ENCODE results near the gene AP2M1. TPM values are rescaled to one million over a fixed set of nuclear protein-coding genes. Genes with fewer than 3 reads are reported as not detected.

The AP2M1 gene
- total and polyA plus RNA-seq, 10 of the 15 experiments (the other 5 are each of a cell fraction or from before 2014, with no cell fraction given): 65.6 to 356 (median 161) TPM

DNA sequence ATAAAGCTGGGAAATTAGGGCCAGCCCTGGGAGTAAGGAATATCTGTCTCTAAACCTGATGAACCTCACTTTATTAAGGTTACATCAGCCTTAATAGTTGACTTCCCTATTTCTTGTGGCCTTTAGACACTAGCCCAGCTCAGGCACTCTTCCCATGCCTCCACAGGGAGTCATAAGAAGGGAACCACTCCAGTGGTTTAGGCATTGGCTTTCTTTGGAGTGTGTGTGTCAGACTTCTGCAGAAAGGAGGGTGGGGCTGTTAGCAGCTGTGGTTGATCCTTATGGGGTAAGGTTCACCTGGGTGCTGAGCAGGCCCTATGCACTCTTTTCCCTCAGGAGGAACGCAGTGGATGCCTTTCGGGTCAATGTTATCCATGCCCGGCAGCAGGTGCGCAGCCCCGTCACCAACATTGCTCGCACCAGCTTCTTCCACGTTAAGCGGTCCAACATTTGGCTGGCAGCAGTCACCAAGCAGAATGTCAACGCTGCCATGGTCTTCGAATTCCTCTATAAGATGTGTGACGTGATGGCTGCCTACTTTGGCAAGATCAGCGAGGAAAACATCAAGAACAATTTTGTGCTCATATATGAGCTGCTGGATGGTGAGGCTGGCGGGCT lies 4.0 kb downstream of the AP2M1 start:
- peaks cover 9% of the 10 kb centered on the region for H3K4me1 ChIP-seq (ENCODE audit: control insufficient read depth, insufficient read depth, low read length)
- ChIA-PET RAD21 (ENCODE audit: unreplicated experiment) (no interaction called here), CTCF (no interaction called here), POLR2A (interaction anchor here (0.6 kb wide), 1 partner anchor 49 kb away, joined by 3 read pairs; no protein-coding TSS in a partner anchor), SMC1A (ENCODE audit: uncharacterized antibody, unreplicated experiment) (no interaction called here)
- H2AFZ ChIP-seq (ENCODE audit: control insufficient read depth, low read depth, low read length): no peak overlapping the region
- no peak for FAIRE-seq
- TF ChIP-seq MEF2A (IDR thresholded peaks at IDR 0.05; ENCODE audit: insufficient read depth, low read depth, low read length): no peak
- TF ChIP-seq, protein P1, sequence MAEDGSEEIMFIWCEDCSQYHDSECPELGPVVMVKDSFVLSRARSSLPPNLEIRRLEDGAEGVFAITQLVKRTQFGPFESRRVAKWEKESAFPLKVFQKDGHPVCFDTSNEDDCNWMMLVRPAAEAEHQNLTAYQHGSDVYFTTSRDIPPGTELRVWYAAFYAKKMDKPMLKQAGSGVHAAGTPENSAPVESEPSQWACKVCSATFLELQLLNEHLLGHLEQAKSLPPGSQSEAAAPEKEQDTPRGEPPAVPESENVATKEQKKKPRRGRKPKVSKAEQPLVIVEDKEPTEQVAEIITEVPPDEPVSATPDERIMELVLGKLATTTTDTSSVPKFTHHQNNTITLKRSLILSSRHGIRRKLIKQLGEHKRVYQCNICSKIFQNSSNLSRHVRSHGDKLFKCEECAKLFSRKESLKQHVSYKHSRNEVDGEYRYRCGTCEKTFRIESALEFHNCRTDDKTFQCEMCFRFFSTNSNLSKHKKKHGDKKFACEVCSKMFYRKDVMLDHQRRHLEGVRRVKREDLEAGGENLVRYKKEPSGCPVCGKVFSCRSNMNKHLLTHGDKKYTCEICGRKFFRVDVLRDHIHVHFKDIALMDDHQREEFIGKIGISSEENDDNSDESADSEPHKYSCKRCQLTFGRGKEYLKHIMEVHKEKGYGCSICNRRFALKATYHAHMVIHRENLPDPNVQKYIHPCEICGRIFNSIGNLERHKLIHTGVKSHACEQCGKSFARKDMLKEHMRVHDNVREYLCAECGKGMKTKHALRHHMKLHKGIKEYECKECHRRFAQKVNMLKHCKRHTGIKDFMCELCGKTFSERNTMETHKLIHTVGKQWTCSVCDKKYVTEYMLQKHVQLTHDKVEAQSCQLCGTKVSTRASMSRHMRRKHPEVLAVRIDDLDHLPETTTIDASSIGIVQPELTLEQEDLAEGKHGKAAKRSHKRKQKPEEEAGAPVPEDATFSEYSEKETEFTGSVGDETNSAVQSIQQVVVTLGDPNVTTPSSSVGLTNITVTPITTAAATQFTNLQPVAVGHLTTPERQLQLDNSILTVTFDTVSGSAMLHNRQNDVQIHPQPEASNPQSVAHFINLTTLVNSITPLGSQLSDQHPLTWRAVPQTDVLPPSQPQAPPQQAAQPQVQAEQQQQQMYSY (CRISPR knock-in tag; IDR thresholded peaks at IDR 0.05): no peak
- no peak for TF ChIP-seq PAX8 (IDR thresholded peaks at IDR 0.05)
- TF ChIP-seq ZNF274 (IDR thresholded peaks at IDR 0.05; ENCODE audit: insufficient read depth, insufficient read length): no peak
- TF ChIP-seq RAD21 (IDR thresholded peaks at IDR 0.05; ENCODE audit: insufficient read depth, low read depth, low read length): no peak
- TF ChIP-seq SREBF2 (IDR thresholded peaks at IDR 0.05; ENCODE audit: low read length): no peak
- no peak for TF ChIP-seq NRF1 (conservative IDR thresholded peaks at IDR 0.05; ENCODE audit: low read depth, low read length)
- TF ChIP-seq CHD2 (IDR thresholded peaks at IDR 0.05; ENCODE audit: borderline replicate concordance, low read depth, low read length): no peak
- TF ChIP-seq CHD4 (IDR thresholded peaks at IDR 0.05): no peak
- TF ChIP-seq WRNIP1 (IDR thresholded peaks at IDR 0.05; ENCODE audit: borderline replicate concordance, low read depth, low read length): no peak
- no peak for TF ChIP-seq IKZF2 (IDR thresholded peaks at IDR 0.05)
- TF ChIP-seq NFYB (IDR thresholded peaks at IDR 0.05; ENCODE audit: insufficient read depth, low read depth, low read length): no peak
- DNase-seq (ENCODE audit: low read depth, low spot score): no peak
- no peaks in the 10 kb centered on the region for H3K27me3 ChIP-seq (replicated peaks in 1 of 2; ENCODE audit: control insufficient read depth in 2 of 2, insufficient read depth in 2 of 2, low read length in 1 of 2)
- 99% methylated on average over 13 of the region's 13 CpGs for WGBS (ENCODE audit: insufficient coverage, insufficient replicate concordance, low lambda C conversion rate, missing lambda C conversion rate)
- H3K36me3 ChIP-seq (ENCODE audit: control insufficient read depth in 2 of 2, insufficient read depth in 2 of 2, low read length in 1 of 2): peaks cover 19 to 38% of the 10 kb centered on the region in 2 experiments
- H3K4me3 ChIP-seq: no peak overlapping the region
- BruUV-seq (replicated peaks): no TSS peak
- in situ Hi-C loops (cut with MboI) (no loop called here), intact Hi-C loops (cut with micrococcal nuclease; ENCODE audit: unreplicated experiment) (no loop called here)
- no peak overlapping the region for H3K27ac ChIP-seq (ENCODE audit: control insufficient read depth, insufficient read depth)
- H3K4me2 ChIP-seq (ENCODE audit: control insufficient read depth, insufficient read depth): no peak overlapping the region
- peaks cover 31% of the 10 kb centered on the region for H3K79me2 ChIP-seq (ENCODE audit: control insufficient read depth, insufficient read depth, low read length)
- no peak overlapping the region for H3K9ac ChIP-seq (ENCODE audit: control insufficient read depth, insufficient read depth, low read length)
- no peaks in the 10 kb centered on the region for H3K9me3 ChIP-seq (replicated peaks; ENCODE audit: control insufficient read depth, insufficient read depth, low read length)
- ATAC-seq: no peak
- H4K20me1 ChIP-seq (ENCODE audit: control insufficient read depth, insufficient read depth): no peaks in the 10 kb centered on the region

Data from GM12878 (cell line).